GM23338 (cell line): ENCODE measurements around the gene RC3H2. TPM values are rescaled to one million over a fixed set of nuclear protein-coding genes. Genes with fewer than 3 reads are reported as not detected.

Source experiments
- ATAC-seq: fragments of 200-7000 bp; cut with Tn5 transposase; 3 replicates; pipeline ENCODE4 v1.9.1; 2020
- DNase-seq: peaks from one replicate; pipeline ENCODE4 v3.0.0-alpha.2; 2015; ENCODE audit warnings: low spot score
- H2AFZ ChIP-seq: fragments of 200-600 bp; sonication (generic); 2 replicates; pipeline ENCODE4 v1.8.0; 2016; ENCODE audit warnings: antibody characterized with exemption, mild to moderate bottlenecking, moderate library complexity
- H3F3A ChIP-seq: fragments of 200-600 bp; sonication (generic); replicated peaks from 2 replicates; pipeline ENCODE4 v1.8.0; 2017; ENCODE audit warnings: antibody characterized with exemption, mixed run types, low read depth
- H3K27ac ChIP-seq: fragments of 200-600 bp; sonication (generic); 2 replicates; pipeline ENCODE4 v1.6.1; 2016; ENCODE audit warnings: low read depth
- H3K27me3 ChIP-seq: fragments of 200-600 bp; sonication (generic); 2 replicates; pipeline ENCODE4 v1.8.0; 2016; ENCODE audit warnings: mild to moderate bottlenecking, mixed run types, moderate library complexity; ENCODE audit not compliant: insufficient read depth
- H3K36me3 ChIP-seq: fragments of 200-600 bp; sonication (generic); 2 replicates; pipeline ENCODE4 v1.8.0; 2016; ENCODE audit warnings: mild to moderate bottlenecking; ENCODE audit not compliant: insufficient read depth
- H3K4me1 ChIP-seq: fragments of 200-600 bp; sonication (generic); 2 replicates; pipeline ENCODE4 v1.8.0; 2016; ENCODE audit warnings: mild to moderate bottlenecking, moderate library complexity; ENCODE audit not compliant: insufficient read depth
- H3K4me2 ChIP-seq: fragments of 200-600 bp; sonication (generic); 2 replicates; pipeline ENCODE4 v1.7.1; 2017; ENCODE audit warnings: mixed run types
- H3K4me3 ChIP-seq: fragments of 200-600 bp; sonication (generic); 2 replicates; pipeline ENCODE4 v1.6.1; 2016; ENCODE audit warnings: mixed run types
- H3K79me2 ChIP-seq: fragments of 200-600 bp; sonication (generic); replicated peaks from 2 replicates; pipeline ENCODE4 v1.8.0; 2017; ENCODE audit warnings: mild to moderate bottlenecking; ENCODE audit not compliant: insufficient read depth
- H3K9me2 ChIP-seq: fragments of 200-600 bp; sonication (generic); 2 replicates; pipeline ENCODE4 v1.8.0; 2017; ENCODE audit not compliant: insufficient read depth
- H4K20me1 ChIP-seq: fragments of 200-600 bp; sonication (generic); replicated peaks from 2 replicates; pipeline ENCODE4 v1.8.0; 2017; ENCODE audit warnings: mild to moderate bottlenecking; ENCODE audit not compliant: insufficient read depth
- H3K27ac Mint-ChIP-seq: 2 replicates; pipeline ENCODE4 v1.8.0; 2020; ENCODE audit warnings: inconsistent platforms, mild to moderate bottlenecking, moderate library complexity, mixed read lengths
- H3K27me3 Mint-ChIP-seq: 3 replicates; pipeline ENCODE4 v1.8.0; 2022; ENCODE audit warnings: low read depth, mild to moderate bottlenecking, moderate library complexity, mixed read lengths, inconsistent platforms; ENCODE audit not compliant: insufficient read depth, poor library complexity
- H3K36me3 Mint-ChIP-seq: 3 replicates; pipeline ENCODE4 v1.8.0; 2021; ENCODE audit warnings: low read depth, mild to moderate bottlenecking, inconsistent platforms, moderate library complexity, mixed read lengths
- H3K4me1 Mint-ChIP-seq: 3 replicates; pipeline ENCODE4 v1.8.0; 2020; ENCODE audit warnings: mild to moderate bottlenecking, inconsistent platforms, mixed read lengths
- H3K4me3 Mint-ChIP-seq: 3 replicates; pipeline ENCODE4 v1.8.0; 2021; ENCODE audit warnings: moderate library complexity, mild to moderate bottlenecking, inconsistent platforms, mixed read lengths
- H3K9me3 Mint-ChIP-seq: 3 replicates; pipeline ENCODE4 v1.8.0; 2020; ENCODE audit warnings: moderate library complexity, mild to moderate bottlenecking, inconsistent platforms, mixed read lengths
- JUNB ChIP-seq: IDR thresholded peaks from one replicate; pipeline ENCODE4 v1.6.1; 2016; ENCODE audit warnings: antibody characterized with exemption; ENCODE audit not compliant: unreplicated experiment
- NANOG ChIP-seq: IDR thresholded peaks from 2 replicates; pipeline ENCODE4 v1.6.1; 2016; ENCODE audit warnings: antibody characterized with exemption, borderline replicate concordance
- POLR2AphosphoS5 ChIP-seq: IDR thresholded peaks from 2 replicates; pipeline ENCODE4 v1.6.1; 2016; ENCODE audit warnings: antibody characterized with exemption, low read depth
- ZNF114 ChIP-seq: fragments of 250-450 bp; sonication (Bioruptor Pico); IDR thresholded peaks from 2 replicates; pipeline ENCODE4 v1.5.0; 2020; ENCODE audit warnings: mild to moderate bottlenecking, moderate library complexity
- polyA plus RNA-seq: library from polyadenylated mRNA; unstranded; fragments of >200 nt; fragmentation: Nextera tagmentation; extraction: Ambion mirVana; gene quantifications from 2 replicates; pipeline ENCODE4 v1.2.1, GENCODE V29; 2016
- total RNA-seq: library from RNA; depleted of rRNA; stranded (reverse); fragments of >200 nt; shearing (Covaris generic); gene quantifications from 2 replicates; pipeline ENCODE4 v1.2.3, GENCODE V29; 2014
- TF ChIP-seq, protein P1 (sequence below): fragments of 250-450 bp; sonication (Bioruptor Pico); IDR thresholded peaks from 2 replicates; pipeline ENCODE4 v1.5.0; 2020; ENCODE audit warnings: mild to moderate bottlenecking, moderate library complexity
- TF ChIP-seq, protein P2 (sequence below), 2 experiments: fragments of 200-600 bp in 1 of 2; sonication (generic) in 1 of 2; conservative IDR thresholded peaks; 2 replicates each; pipeline versions ENCODE4 v1.5.1 to v1.6.1; 2016 to 2017; ENCODE audit warnings: antibody characterized with exemption in 2 of 2, low read depth in 2 of 2, mild to moderate bottlenecking in 2 of 2, moderate library complexity in 1 of 2
- TF ChIP-seq, protein P3 (sequence below): IDR thresholded peaks from one replicate; pipeline ENCODE4 v1.6.1; 2018; ENCODE audit warnings: antibody characterized with exemption; ENCODE audit not compliant: unreplicated experiment

The RC3H2 gene
- total and polyA plus RNA-seq, 2 experiments from 2014 or later: 24.9 to 37.5 TPM

DNA sequence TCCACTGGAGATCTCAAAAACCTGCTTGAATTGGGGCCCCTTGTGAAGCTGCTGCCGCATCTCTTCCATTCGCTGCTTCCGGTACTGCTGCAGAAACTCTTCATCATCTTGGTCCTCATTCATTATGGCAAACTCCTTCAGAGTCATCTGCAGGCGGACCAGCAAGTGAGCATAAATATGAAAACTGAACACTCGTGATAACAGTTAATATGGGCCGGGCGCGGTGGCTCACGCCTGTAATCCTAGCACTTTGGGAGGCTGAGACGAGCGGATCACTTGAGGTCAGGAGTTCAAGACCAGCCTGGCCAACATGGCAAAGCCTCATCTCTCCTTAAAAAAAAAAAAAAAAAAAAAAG is 84.7 kb downstream of the RC3H2 start:
- Histone ChIP-seq H2AFZ (no peak overlapping the region), H3K27me3 (no peaks in the 10 kb centered on the region), H3K36me3 (peaks cover 31% of the 10 kb centered on the region), H4K20me1 (peaks cover 22% of the 10 kb centered on the region), H3K27ac (no peak overlapping the region), H3K9me2 (no peaks in the 10 kb centered on the region), H3K4me3 (no peak overlapping the region), H3F3A (no peaks in the 10 kb centered on the region), H3K4me2 (no peak overlapping the region), H3K79me2 (peaks cover 24% of the 10 kb centered on the region), H3K4me1 (no peaks in the 10 kb centered on the region)
- Mint-ChIP-seq H3K4me3 (no peak overlapping the region), H3K4me1 (no peaks in the 10 kb centered on the region), H3K27me3 (peaks cover 3% of the 10 kb centered on the region), H3K27ac (0 out of 2 replicates have a peak overlapping the region, but pooled peaks have one; percentile 38), H3K36me3 (peaks cover 46% of the 10 kb centered on the region), H3K9me3 (no peaks in the 10 kb centered on the region)
- no peak for TF ChIP-seq NANOG
- no peak for DNase-seq
- no peak for ATAC-seq

DNA sequence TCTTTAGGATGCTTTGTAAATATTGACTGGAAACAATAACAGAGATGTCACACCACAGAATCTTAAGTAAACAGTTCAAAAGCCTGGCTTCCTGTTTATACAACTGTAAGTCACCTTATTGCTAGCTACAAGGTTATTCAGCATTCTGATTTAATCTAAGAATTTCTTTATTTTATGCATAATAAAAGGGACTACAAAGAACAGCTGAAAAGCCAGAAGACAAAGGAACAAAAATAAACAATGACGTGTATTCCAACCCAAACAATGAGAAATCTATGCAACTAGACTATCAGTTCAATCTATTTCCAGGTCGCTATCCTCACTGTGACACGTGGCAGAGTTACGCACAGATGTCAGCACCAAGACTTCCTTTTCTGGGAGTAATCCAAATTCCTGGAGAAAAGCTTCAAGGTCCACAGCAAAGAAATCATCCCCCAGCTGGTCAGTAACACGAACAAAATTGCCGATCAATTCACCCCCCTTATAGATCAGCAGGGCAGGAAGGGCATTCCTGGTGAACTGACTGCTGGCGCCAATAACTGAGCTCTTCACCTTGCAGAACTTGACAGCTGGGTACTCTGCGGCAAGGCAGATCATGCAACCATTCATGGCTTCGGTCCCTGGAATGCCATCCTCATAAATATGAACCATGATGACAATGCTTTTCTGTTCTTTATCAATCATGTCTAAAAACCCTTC is 85.2 kb downstream of the RC3H2 start:
- no peak overlapping the region for H2AFZ ChIP-seq
- peaks cover 19% of the 10 kb centered on the region for H3K79me2 ChIP-seq
- H3K27me3 Mint-ChIP-seq: peaks cover 3% of the 10 kb centered on the region
- H3K4me3 ChIP-seq: no peak overlapping the region
- TF ChIP-seq, protein P1, sequence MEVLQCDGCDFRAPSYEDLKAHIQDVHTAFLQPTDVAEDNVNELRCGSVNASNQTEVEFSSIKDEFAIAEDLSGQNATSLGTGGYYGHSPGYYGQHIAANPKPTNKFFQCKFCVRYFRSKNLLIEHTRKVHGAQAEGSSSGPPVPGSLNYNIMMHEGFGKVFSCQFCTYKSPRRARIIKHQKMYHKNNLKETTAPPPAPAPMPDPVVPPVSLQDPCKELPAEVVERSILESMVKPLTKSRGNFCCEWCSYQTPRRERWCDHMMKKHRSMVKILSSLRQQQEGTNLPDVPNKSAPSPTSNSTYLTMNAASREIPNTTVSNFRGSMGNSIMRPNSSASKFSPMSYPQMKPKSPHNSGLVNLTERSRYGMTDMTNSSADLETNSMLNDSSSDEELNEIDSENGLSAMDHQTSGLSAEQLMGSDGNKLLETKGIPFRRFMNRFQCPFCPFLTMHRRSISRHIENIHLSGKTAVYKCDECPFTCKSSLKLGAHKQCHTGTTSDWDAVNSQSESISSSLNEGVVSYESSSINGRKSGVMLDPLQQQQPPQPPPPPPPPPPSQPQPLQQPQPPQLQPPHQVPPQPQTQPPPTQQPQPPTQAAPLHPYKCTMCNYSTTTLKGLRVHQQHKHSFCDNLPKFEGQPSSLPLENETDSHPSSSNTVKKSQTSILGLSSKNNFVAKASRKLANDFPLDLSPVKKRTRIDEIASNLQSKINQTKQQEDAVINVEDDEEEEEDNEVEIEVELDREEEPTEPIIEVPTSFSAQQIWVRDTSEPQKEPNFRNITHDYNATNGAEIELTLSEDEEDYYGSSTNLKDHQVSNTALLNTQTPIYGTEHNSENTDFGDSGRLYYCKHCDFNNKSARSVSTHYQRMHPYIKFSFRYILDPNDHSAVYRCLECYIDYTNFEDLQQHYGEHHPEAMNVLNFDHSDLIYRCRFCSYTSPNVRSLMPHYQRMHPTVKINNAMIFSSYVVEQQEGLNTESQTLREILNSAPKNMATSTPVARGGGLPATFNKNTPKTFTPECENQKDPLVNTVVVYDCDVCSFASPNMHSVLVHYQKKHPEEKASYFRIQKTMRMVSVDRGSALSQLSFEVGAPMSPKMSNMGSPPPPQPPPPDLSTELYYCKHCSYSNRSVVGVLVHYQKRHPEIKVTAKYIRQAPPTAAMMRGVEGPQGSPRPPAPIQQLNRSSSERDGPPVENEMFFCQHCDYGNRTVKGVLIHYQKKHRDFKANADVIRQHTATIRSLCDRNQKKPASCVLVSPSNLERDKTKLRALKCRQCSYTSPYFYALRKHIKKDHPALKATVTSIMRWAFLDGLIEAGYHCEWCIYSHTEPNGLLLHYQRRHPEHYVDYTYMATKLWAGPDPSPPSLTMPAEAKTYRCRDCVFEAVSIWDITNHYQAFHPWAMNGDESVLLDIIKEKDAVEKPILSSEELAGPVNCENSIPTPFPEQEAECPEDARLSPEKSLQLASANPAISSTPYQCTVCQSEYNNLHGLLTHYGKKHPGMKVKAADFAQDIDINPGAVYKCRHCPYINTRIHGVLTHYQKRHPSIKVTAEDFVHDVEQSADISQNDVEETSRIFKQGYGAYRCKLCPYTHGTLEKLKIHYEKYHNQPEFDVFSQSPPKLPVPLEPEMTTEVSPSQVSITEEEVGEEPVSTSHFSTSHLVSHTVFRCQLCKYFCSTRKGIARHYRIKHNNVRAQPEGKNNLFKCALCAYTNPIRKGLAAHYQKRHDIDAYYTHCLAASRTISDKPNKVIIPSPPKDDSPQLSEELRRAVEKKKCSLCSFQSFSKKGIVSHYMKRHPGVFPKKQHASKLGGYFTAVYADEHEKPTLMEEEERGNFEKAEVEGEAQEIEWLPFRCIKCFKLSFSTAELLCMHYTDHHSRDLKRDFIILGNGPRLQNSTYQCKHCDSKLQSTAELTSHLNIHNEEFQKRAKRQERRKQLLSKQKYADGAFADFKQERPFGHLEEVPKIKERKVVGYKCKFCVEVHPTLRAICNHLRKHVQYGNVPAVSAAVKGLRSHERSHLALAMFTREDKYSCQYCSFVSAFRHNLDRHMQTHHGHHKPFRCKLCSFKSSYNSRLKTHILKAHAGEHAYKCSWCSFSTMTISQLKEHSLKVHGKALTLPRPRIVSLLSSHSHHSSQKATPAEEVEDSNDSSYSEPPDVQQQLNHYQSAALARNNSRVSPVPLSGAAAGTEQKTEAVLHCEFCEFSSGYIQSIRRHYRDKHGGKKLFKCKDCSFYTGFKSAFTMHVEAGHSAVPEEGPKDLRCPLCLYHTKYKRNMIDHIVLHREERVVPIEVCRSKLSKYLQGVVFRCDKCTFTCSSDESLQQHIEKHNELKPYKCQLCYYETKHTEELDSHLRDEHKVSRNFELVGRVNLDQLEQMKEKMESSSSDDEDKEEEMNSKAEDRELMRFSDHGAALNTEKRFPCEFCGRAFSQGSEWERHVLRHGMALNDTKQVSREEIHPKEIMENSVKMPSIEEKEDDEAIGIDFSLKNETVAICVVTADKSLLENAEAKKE: no peak
- TF ChIP-seq ZNF114 (CRISPR knock-in tag): no peak
- TF ChIP-seq, protein P2, sequence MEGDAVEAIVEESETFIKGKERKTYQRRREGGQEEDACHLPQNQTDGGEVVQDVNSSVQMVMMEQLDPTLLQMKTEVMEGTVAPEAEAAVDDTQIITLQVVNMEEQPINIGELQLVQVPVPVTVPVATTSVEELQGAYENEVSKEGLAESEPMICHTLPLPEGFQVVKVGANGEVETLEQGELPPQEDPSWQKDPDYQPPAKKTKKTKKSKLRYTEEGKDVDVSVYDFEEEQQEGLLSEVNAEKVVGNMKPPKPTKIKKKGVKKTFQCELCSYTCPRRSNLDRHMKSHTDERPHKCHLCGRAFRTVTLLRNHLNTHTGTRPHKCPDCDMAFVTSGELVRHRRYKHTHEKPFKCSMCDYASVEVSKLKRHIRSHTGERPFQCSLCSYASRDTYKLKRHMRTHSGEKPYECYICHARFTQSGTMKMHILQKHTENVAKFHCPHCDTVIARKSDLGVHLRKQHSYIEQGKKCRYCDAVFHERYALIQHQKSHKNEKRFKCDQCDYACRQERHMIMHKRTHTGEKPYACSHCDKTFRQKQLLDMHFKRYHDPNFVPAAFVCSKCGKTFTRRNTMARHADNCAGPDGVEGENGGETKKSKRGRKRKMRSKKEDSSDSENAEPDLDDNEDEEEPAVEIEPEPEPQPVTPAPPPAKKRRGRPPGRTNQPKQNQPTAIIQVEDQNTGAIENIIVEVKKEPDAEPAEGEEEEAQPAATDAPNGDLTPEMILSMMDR (conservative IDR thresholded peaks at IDR 0.05; ENCODE audit: low read depth in 2 of 2): no peak
- TF ChIP-seq POLR2AphosphoS5: no peak
- TF ChIP-seq, protein P3, sequence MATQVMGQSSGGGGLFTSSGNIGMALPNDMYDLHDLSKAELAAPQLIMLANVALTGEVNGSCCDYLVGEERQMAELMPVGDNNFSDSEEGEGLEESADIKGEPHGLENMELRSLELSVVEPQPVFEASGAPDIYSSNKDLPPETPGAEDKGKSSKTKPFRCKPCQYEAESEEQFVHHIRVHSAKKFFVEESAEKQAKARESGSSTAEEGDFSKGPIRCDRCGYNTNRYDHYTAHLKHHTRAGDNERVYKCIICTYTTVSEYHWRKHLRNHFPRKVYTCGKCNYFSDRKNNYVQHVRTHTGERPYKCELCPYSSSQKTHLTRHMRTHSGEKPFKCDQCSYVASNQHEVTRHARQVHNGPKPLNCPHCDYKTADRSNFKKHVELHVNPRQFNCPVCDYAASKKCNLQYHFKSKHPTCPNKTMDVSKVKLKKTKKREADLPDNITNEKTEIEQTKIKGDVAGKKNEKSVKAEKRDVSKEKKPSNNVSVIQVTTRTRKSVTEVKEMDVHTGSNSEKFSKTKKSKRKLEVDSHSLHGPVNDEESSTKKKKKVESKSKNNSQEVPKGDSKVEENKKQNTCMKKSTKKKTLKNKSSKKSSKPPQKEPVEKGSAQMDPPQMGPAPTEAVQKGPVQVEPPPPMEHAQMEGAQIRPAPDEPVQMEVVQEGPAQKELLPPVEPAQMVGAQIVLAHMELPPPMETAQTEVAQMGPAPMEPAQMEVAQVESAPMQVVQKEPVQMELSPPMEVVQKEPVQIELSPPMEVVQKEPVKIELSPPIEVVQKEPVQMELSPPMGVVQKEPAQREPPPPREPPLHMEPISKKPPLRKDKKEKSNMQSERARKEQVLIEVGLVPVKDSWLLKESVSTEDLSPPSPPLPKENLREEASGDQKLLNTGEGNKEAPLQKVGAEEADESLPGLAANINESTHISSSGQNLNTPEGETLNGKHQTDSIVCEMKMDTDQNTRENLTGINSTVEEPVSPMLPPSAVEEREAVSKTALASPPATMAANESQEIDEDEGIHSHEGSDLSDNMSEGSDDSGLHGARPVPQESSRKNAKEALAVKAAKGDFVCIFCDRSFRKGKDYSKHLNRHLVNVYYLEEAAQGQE: no peak
- TF ChIP-seq JUNB: no peak
- no peaks in the 10 kb centered on the region for H3F3A ChIP-seq
- no peak overlapping the region for H3K4me3 Mint-ChIP-seq
- H3K9me3 Mint-ChIP-seq: no peaks in the 10 kb centered on the region
- no peak overlapping the region for H3K4me2 ChIP-seq
- H4K20me1 ChIP-seq: peaks cover 18% of the 10 kb centered on the region
- H3K27ac Mint-ChIP-seq: no peak overlapping the region
- no peak for DNase-seq
- H3K36me3 ChIP-seq: peaks cover 28% of the 10 kb centered on the region
- no peaks in the 10 kb centered on the region for H3K27me3 ChIP-seq
- no peaks in the 10 kb centered on the region for H3K9me2 ChIP-seq
- no peaks in the 10 kb centered on the region for H3K4me1 Mint-ChIP-seq
- peaks cover 46% of the 10 kb centered on the region for H3K36me3 Mint-ChIP-seq
- no peak for ATAC-seq
- no peaks in the 10 kb centered on the region for H3K4me1 ChIP-seq
- no peak overlapping the region for H3K27ac ChIP-seq
